Pulmonary artery endothelial cell (primary cell): Measurements from ENCODE around the gene KIAA0232. TPM values are rescaled to one million over a fixed set of nuclear protein-coding genes. Genes with fewer than 3 reads are reported as not detected.
A peak's percentile ranks its signal among the peaks of the same experiment; 100 is the strongest.

Source experiments
- DNase-seq: peaks from one replicate; pipeline ENCODE4 v3.0.0-alpha.2; 2011; ENCODE audit warnings: low read depth, low spot score
- total RNA-seq: library from RNA; depleted of rRNA; stranded (reverse); fragments of >200 nt; gene quantifications from 2 replicates; pipeline ENCODE4 v1.2.3, GENCODE V29; 2014

Gene KIAA0232, protein sequence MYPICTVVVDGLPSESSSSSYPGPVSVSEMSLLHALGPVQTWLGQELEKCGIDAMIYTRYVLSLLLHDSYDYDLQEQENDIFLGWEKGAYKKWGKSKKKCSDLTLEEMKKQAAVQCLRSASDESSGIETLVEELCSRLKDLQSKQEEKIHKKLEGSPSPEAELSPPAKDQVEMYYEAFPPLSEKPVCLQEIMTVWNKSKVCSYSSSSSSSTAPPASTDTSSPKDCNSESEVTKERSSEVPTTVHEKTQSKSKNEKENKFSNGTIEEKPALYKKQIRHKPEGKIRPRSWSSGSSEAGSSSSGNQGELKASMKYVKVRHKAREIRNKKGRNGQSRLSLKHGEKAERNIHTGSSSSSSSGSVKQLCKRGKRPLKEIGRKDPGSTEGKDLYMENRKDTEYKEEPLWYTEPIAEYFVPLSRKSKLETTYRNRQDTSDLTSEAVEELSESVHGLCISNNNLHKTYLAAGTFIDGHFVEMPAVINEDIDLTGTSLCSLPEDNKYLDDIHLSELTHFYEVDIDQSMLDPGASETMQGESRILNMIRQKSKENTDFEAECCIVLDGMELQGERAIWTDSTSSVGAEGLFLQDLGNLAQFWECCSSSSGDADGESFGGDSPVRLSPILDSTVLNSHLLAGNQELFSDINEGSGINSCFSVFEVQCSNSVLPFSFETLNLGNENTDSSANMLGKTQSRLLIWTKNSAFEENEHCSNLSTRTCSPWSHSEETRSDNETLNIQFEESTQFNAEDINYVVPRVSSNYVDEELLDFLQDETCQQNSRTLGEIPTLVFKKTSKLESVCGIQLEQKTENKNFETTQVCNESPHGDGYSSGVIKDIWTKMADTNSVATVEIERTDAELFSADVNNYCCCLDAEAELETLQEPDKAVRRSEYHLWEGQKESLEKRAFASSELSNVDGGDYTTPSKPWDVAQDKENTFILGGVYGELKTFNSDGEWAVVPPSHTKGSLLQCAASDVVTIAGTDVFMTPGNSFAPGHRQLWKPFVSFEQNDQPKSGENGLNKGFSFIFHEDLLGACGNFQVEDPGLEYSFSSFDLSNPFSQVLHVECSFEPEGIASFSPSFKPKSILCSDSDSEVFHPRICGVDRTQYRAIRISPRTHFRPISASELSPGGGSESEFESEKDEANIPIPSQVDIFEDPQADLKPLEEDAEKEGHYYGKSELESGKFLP (N-terminal part only)
- total RNA-seq: 17.5 and 18.8 TPM in 2 replicates

DNA sequence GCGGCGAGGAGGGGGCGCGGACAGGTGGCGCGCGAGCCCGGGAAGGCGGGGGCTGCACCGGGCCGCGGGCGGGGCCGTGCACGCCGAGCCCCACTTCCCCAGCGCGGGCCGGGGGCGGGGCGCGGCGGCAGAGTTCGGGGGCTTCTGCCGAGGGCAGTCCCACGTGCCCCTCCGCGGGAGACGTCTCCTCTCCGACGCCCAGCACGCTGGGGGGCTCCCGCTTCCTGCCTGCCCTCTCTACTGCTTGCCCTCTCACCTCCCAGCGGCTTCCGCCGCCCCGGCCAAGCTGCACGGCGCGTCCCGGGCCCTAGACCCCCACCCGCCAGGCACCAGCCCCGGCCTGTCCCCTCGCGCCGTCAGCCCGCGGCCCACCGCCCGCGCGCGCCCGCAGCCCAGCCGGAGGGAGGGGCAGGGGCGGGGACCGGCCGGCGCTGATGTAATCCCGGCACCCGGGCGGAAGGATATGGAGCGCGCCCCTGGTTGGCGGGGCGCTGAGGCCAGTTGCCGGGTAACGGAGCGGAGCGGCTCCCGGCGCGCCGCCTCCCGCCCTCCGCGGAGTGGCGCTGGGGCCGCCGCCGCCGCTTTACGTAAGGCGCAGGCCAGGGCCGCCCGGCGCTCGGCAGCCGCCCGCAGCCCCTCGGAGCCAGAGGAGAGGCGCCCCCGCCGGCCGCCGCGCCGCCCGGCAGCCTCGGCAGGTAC, at the start of gene KIAA0232:
KIAA0232 (plus strand) TSS at position 581 of the 699 bp plus-strand sequence. CDS start 41,727 bp downstream, outside the sequence.
- DNase-seq: peak; percentile 82

DNA sequence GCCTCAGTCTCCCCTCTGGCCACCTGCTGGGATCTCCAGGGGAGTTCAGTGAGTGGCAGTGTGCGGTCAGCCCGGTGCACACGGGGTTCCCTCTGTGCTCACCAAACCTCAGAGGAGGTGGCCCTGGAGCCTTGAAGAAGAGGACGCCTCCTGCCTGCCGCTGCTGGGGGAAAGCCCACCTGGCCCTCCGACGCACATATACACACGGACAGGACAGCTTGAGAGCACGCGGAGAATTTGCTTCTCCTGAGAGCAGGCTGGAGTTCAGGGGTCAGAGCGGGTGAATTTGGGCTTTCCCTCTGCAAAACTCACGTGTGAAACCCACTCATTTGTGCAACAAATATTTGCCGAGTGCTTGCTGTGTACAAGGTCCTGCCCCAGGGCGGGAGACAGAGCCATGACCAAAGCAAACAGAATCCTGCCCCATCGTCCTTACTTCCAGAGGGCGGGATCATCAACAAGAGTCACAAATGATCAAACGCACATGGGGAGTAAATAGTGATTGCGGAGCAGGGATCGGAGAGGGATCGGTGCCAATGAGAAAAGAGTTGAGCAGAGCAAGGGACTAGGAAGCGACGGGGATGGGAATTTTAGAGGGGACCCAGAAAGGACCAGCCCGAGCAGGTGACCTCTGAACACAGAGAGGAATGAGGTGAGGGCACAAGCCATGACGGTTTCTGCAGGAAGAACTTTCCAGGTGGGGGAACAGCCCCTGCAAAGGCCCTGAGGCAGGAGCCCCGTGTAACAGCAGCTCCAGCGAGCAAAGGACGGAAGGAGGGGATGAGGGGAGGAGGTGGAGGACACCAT, 49.0 kb upstream of the KIAA0232 start:
- DNase-seq: no peak

DNA sequence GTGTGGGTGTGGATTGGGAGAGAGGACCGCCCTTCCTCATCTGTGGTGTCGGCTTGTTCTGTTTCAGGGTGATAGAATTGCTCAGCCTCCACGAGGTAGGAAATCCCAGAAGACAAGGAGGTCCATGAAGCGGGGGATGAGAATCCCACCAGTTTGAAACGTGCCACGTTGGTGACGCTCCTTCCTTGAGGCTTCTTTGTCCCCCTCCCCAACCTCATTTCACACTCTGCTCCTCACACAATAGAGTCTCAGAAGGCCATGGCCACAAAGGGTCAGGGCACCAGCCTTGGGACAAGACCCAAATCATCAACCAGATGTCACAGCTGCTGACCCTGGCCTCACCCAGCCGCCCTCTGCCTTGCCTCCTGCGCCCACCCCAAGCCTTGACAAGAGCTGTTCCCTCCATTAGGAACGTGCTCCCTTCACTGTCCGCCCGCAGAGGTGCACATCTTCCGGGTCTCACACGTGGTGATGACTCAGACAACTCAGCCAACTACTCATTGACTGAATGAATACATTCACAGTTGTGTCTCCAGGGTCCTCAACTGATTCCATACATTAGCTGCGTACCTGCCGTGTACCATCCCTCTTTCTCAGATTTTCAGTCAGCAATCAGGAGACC, 48.3 kb upstream of the KIAA0232 start:
- DNase-seq: no peak

DNA sequence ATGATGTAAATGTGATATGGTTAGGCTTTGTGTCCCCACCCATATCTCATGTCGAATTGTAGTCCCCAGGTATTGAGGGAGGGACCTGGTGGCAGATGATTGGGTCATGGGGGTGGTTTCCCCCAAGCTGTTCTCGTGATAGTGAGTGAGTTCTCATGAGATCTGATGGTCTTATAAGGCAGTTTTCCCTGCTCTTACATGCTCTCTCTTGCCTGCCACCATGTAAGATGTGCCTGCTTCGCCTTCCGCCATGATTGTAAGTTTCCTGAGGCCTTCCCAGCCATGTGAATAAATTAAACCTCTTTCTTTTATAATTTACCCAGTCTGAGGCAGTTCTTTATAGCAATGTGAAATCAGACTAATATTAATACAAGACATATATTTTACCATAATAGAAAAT, 42.6 kb upstream of the KIAA0232 start:
- no peak for DNase-seq

DNA sequence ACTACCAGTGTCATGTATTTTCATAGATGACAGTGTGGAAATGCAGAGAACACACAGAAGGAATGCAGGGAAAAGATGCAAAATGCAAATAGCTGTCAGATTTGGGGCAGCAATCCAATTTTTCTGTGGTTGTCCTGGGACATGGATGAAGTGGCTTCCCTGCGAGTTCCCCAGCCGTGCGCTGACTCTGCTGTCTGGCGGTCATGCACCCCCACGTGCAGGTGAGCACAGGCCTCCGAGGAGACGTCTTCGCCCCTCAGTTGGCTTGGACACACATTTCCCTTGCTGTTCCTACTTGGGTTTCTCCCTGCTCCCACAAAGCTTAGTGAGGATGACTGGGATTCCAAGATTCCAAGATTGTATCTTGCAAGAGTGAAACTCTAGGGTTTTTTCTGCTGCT, 42.2 kb upstream of the KIAA0232 start:
- no peak for DNase-seq

DNA sequence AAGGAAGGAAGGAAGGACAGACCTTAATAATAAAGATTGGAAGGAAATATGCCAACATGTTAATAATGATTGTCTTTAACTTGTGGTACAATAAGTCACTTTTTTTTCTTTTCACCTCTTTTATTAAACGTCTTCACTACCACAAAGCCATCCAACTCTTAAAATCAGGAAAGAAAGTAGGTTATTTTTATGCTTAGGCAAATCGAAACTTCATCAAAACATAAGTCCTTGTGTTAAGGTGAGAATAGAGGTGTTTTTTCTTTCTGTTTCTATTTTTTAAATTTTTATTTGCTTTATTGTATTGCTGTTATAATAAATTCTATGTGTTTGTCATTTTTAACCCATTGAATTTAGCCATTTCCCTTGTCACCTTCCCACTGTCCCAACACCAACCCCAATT, 40.0 kb upstream of the KIAA0232 start:
- no peak for DNase-seq

DNA sequence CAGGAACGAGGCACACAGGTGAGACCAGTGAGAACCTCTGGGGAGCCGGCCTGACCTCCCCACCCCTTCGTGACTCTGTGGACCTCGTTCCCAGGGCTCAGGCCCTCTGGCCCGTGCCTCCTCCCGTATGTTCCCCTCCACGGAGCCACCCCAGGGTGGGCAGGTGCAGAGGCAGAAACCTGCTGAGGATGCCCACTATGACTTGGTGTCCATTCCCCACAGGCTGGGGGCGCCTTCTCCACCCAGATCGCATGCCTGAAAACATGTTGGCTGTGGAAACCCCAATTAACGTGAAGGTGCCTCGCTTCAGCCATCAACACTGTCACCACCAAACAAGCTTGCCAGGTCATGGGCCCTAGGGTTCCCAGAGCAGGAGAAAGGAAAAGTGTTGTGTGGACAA, 39.5 kb upstream of the KIAA0232 start:
- no peak for DNase-seq

DNA sequence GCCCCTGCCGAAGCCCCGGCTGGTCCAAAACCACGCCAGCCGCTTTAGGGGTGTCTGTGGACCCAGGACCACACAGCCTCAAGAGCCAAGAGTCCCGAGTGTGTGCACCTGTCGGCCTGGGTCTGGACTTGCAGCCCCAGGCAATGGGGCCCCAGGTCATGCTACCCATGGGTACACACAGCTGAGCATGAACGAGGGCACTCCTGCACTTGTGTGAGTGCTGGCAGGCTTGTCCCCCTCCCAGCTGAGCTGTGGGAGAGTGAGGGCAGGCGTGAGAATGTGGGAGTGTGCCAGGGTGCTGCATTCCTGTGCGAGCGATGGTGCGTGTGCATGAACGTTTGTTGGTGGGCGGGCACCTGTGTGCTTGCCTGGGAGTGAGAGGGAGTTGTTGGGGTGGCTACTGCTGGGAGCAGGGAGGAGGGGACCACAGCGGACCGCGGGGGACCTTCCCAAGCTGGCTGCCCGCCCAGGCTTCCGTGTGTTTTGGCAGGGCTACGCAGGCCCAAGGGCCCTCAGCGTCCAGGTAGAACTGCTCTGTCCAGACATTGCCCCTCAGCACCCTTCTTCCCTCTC, 35.7 kb upstream of the KIAA0232 start:
- no peak for DNase-seq

DNA sequence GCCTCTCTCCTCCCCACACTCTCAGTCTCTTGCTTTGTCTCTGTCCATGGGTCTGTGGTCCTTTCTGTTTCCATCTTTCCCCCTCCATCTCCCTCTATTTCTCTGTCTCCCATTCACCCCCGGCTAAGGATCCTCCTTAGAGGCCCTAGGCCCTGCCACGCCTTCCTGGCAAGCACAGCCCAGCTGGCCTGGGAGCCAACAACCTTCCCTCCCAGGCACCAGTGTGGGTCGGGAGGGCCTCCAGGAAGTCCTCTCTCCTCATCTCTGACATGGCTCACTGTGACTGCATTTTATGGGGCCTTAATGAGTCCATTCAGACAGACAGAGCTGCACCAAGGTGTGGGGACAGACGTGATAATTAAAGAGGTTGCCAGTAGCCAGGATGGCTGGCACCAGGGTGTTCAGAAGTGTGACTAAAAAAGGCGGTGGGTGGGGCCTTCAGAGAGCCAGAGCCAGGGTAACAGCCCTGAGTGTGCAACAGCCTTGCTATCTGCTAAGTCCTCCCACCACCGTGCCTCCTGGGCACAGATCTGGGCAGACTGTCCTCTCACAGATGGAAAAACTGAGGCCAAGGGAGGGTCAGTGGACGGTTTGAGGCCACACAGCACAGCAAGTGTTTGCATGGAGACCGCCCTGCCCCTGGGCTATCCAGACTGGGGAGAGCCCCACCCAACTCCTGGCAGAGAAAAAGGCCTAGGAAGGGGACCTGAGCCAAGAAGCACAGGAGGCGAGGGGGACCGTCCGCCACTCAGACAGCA, 35.1 kb upstream of the KIAA0232 start:
- no peak for DNase-seq

DNA sequence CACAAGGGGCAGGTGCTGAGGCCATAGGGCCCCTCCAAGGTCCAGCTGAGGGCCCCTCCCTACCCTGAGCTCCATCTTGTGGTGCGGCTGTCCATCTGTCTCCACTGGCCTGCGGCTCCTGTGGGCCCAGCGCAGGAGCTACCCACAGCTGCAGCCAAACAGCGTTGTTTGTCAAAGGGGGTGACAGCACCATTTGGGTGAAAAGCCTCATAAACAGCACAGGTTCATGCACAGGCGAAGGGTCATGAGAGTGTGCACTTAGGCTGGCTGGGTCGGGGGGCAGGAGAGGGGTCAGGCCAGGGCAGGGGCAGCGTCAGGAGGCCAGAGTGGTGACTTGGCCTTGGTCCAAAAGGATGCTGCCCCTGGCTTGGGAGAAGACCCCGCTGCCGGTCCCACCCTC, 34.2 kb upstream of the KIAA0232 start:
- no peak for DNase-seq

DNA sequence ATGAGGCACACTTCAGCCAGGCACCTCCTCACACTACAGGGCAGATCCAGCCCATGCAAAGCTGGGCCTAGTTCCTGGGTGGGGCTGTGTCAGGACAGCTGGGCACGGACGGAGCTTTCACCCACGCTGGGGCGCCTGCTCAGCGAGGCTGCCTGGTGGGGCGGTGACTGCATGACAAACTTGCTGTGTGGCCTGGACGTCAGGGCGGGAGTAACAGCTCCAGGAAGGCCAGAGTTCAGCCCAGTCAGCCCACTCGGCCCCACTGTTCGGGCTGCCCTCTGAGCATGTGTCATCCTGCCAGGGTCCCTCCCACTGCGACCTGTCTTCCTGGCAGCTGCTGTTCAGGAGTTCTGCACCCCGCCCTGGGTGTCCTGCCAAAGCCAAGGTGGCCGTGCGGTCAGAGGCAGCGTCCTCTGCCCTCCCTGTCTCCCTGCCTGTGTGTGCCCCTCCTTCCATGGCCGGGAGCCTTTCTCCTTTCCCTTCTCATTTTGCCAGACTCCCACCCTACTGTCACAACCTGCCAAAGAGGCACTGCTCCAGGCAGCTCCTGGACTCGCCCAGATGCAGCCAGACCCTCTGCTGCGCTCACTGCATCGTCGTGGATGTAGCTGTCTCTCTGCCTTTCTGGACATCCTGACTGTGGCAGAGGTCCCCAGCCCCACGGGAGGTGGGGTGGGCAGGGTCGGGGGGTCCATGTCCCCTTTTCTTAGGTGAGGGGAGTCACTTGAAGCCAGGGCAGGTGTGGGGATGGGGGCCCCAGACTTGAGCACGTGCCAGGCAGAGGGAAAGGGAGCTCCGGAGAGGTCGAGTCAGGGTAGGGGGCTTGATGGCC, 33.0 kb upstream of the KIAA0232 start:
- DNase-seq: no peak

DNA sequence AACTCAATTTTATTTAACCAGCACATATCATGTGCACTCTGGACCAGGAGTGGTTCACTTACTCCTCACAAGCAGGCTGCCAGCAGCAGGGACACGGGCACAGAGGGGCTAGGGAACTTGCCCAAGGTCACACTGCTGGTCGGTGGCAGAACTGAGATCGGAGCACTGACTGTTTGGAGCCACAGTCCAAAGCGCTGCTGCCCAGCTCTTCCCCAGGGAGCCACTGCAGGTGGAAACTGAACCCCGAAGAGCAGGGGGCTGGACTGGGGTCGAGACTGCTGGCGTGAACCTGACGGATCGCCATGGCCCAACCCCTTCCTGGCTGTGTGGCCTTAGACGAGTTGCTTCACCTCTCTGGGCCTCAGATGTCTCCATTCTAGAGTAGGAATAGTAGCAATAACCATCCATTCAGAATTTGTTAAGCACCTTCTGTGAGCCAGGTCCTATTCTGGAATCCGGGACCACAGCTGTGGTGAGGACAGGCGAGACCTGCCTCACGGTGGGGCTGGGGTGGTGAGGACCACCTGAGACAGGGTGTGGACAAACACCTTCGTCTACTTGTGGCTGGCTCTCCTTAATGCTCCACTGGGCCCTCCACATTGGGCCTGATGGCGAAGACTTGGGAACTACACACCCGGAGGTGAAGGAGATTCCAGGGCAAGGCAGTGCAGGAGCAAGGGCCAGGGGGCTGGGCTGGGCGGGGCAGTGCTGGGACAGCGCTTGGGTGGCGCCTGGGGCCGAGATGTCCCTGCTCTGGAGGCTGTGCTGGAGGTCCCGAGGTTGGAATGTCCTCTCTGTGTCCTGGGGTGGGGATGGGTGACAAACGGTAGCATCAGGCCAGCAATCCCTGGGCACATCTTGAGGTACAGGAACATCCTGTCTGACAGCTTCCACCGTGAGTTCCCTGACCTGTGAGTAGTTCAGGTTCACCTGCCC, 32.0 kb upstream of the KIAA0232 start:
- no peak for DNase-seq

DNA sequence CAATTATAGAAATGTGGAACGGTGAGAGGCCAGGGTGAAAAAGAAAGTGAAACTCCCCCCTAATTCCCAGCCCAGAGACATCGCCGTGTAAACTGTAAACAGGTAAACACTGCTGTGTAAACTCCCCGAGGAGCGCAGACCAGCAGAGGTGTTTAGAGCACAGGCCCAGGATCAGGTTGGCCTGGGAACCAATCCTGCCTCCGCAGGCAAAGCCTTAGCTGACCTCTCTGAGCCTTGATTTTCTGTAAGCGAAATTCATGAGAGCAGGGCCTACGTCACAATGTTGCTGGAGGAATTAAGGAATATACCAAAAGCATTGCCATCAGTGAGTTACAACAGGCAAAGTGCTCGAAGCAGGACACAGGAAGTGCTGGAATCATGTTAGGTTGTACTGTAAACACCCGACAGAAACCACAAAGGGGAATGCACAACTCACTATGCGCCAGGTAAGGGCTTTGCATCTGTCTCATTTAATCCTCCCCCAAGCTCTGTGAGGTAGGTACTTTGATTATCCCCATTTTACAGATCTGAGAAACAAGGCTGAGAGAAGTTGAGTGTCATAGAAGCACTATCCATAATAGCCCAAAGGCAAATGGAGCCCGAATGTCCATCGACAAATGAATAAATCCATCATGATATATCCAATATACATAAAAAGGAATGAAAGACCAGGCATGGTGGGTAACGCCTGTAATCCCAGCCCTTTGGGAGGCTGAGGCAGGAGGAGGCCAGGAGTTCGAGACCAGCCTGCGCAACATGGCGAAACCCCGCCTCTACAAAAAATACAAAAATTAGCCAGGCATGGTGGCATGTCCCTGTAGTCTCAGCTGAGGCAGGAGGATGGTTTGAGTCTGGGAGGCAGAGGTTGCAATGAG, 30.7 kb upstream of the KIAA0232 start:
- no peak for DNase-seq

DNA sequence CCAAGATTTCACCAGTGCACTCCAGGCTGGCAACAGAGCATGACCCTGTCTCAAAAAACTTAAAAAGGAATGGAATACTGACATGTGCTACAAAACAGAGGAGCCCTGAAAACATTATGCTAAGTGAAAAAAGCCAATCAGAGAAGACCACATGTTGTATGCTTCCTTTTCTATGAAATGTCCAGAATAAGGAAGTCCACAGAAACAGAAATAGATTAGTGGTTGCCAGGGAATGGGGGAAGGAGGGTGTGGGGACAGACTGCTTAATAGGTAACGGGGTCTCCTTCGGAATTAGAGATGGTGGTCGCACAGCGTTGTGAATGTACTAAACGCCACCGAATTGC, 30.1 kb upstream of the KIAA0232 start:
- no peak for DNase-seq

DNA sequence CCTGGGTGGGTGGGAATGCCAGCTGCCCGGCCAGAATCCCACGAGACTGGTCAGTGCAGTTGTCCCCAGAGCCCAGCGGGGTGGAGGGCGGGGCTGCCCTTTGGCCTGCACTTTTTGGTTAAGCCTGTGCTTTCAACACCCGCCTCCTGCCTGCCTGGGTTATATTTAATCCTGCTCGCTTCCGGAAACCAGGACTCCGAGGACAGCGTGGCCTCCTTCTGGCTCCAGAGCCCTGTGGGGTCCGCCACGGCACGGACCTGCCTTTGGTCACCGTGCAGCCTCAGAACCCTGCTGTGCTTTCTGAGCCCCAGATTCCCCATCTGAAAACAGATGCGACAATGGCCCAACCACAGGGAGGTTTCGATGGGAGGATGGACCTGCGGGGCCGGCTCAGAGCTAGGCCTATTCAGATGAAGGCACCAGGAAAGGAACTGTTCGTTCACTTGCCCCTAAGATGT, 29.4 kb upstream of the KIAA0232 start:
- DNase-seq: no peak

DNA sequence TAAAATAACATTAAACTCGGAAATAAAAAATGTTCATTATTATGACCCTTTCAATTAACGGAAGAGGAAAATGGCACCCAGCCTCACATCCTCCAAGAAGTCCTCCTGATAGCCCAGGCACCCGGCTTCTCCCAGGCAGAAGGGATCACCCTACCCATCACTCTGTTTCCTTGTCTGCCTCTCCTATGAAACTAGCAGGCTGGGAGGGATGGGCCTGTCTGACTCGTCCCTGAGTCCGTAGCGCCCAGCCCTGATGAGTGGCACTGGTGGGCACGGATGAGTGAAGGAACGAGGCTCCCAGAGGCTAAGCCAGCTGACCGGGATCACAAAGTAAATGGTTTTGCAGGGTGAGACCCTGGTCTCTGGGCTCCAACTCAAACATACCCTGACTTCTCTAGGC, 28.6 kb upstream of the KIAA0232 start:
- no peak for DNase-seq
